CD4-positive, alpha-beta memory T cell (primary cell): Measurements from ENCODE around the gene DOCK6. TPM values are rescaled to one million over a fixed set of nuclear protein-coding genes. Genes with fewer than 3 reads are reported as not detected.

Experiments
- CTCF ChIA-PET: fragments of 350-600 bp; sonication (Branson Sonifier 250); formaldehyde crosslinking; loops from one replicate; lab custom pipeline; 2021; ENCODE audit warnings: inconsistent platforms; ENCODE audit not compliant: partially characterized antibody; lab: Charles Lee
- POLR2A ChIA-PET: fragments of 350-600 bp; sonication (Branson Sonifier 250); formaldehyde crosslinking; loops from one replicate; lab custom pipeline; 2021; ENCODE audit not compliant: partially characterized antibody; lab: Charles Lee
- DNase-seq, 5 donors: peaks; one replicate each; pipeline versions ENCODE4 v3.0.0 to v3.0.0-alpha.2; 2020 to 2022; ENCODE audit warnings: mixed read lengths in 1 of 5
- H3K27ac ChIP-seq: one replicate; pipeline ENCODE4 v1.7.0; 2013; ENCODE audit warnings: low read depth, low read length
- H3K27me3 ChIP-seq: 2 replicates; pipeline ENCODE4 v1.7.0; 2013; ENCODE audit warnings: mild to moderate bottlenecking, low read length, moderate library complexity; ENCODE audit not compliant: insufficient read depth
- H3K36me3 ChIP-seq: 2 replicates; pipeline ENCODE4 v1.7.0; 2013; ENCODE audit warnings: mild to moderate bottlenecking, low read length, moderate library complexity; ENCODE audit not compliant: insufficient read depth
- H3K4me1 ChIP-seq: 2 replicates; pipeline ENCODE4 v1.7.0; 2013; ENCODE audit warnings: mild to moderate bottlenecking, low read length, moderate library complexity; ENCODE audit not compliant: insufficient read depth
- H3K4me3 ChIP-seq, 2 donors: one replicate each; pipeline ENCODE4 v1.7.0; 2013; ENCODE audit warnings: low read length in 2 of 2, mild to moderate bottlenecking in 1 of 2
- H3K9me3 ChIP-seq, 2 donors: one replicate each; pipeline ENCODE4 v1.7.0; 2013; ENCODE audit warnings: low read length in 2 of 2, control low read depth in 1 of 2; ENCODE audit not compliant: control insufficient read depth in 1 of 2
- H3K27ac Mint-ChIP-seq, 7 donors: one replicate each; pipeline ENCODE4 v1.8.0; 2020 to 2021; ENCODE audit warnings: mixed read lengths in 7 of 7, mild to moderate bottlenecking in 6 of 7, inconsistent platforms in 3 of 7, moderate library complexity in 3 of 7
- H3K27me3 Mint-ChIP-seq, 2 donors: one replicate each; pipeline ENCODE4 v1.8.0; 2020 to 2021; ENCODE audit warnings: mixed read lengths in 2 of 2
- H3K36me3 Mint-ChIP-seq, 2 donors: one replicate each; pipeline ENCODE4 v1.8.0; 2020 to 2021; ENCODE audit warnings: mixed read lengths in 2 of 2, inconsistent platforms in 1 of 2, mild to moderate bottlenecking in 1 of 2
- H3K4me1 Mint-ChIP-seq, 4 donors: one replicate each; pipeline ENCODE4 v1.8.0; 2020 to 2021; ENCODE audit warnings: mixed read lengths in 4 of 4, mild to moderate bottlenecking in 1 of 4
- H3K4me3 Mint-ChIP-seq, 8 donors: one replicate each; pipeline ENCODE4 v1.8.0; 2020 to 2021; ENCODE audit warnings: mixed read lengths in 8 of 8, mild to moderate bottlenecking in 7 of 8, moderate library complexity in 6 of 8, inconsistent platforms in 3 of 8
- H3K9me3 Mint-ChIP-seq, 8 donors: one replicate each; pipeline ENCODE4 v1.8.0; 2020 to 2021; ENCODE audit warnings: mixed read lengths in 8 of 8, mild to moderate bottlenecking in 5 of 8, inconsistent platforms in 3 of 8, moderate library complexity in 1 of 8
- intact Hi-C: fragments of 100-400 bp; cut with micrococcal nuclease; formaldehyde crosslinking; loops from one replicate; pipeline ENCODE4 v1.15.1; 2023
- polyA plus RNA-seq, 2 donors: library from polyadenylated mRNA; unstranded; fragments of 300-500 nt; fragmentation: Illumina TruSeq; gene quantifications; one replicate each; pipeline ENCODE4 v1.2.3, GENCODE V29; 2021
- total RNA-seq, 2 experiments: library from RNA; stranded (reverse); gene quantifications; one replicate each; pipeline ENCODE4 v1.2.3, GENCODE V29; 2021

DOCK6 gene
- total and polyA plus RNA-seq, 4 experiments from 2014 or later, result 0.30 to 0.64 TPM; not detected in 2

DNA sequence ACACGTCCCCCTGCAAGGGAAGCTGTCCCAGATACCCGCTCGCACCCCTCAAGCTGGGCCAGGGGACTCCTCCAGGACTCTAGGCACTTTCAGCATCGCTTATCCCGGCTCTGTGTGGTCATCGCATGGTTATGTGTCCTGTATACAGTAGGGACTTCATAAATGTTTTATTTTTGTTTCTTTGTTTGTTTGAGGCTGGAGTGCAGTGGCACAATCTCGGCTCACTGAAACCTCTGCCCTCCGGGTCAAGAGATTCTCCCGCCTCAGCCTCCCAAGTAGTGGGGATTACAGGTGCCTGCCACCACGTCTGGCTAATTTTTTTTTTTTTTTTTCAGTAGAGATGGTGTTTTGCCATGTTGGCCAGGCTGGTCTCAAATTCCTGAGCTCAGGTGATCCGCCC is 15.4 kb downstream of the DOCK6 start:
- no peak for DNase-seq
- Histone ChIP-seq H3K9me3 (no peaks in the 10 kb centered on the region), H3K36me3 (no peaks in the 10 kb centered on the region), H3K27me3 (peaks cover 3% of the 10 kb centered on the region), H3K4me1 (peaks cover 5% of the 10 kb centered on the region), H3K4me3 (no peak overlapping the region), H3K27ac (no peak overlapping the region)
- peaks cover 2 to 6% (median 4%) of the 10 kb centered on the region in 4 donors for H3K4me1 Mint-ChIP-seq
- intact Hi-C loops, result no loop called here
- no peaks in the 10 kb centered on the region for H3K36me3 Mint-ChIP-seq
- H3K9me3 Mint-ChIP-seq, result no peaks in the 10 kb centered on the region
- peaks cover 5 to 8% of the 10 kb centered on the region in 2 donors for H3K27me3 Mint-ChIP-seq
- no peak overlapping the region for H3K27ac Mint-ChIP-seq
- CTCF ChIA-PET, result interaction anchor here (0.9 kb wide), 1 partner anchor 235 kb away, joined by 3 read pairs; no protein-coding TSS in a partner anchor
- POLR2A ChIA-PET, result no interaction called here
- H3K4me3 Mint-ChIP-seq, result no peak overlapping the region

GRCh38 chr19:11244846-11245589 is 17.3 kb downstream of the DOCK6 start:
- Histone ChIP-seq H3K4me1 (peaks cover 5% of the 10 kb centered on the region), H3K4me3 (no peak overlapping the region), H3K27ac (no peak overlapping the region), H3K36me3 (no peaks in the 10 kb centered on the region), H3K9me3 (no peaks in the 10 kb centered on the region), H3K27me3 (peaks cover 3% of the 10 kb centered on the region)
- Mint-ChIP-seq H3K36me3 (no peaks in the 10 kb centered on the region), H3K27ac (no peak overlapping the region), H3K4me3 (no peak overlapping the region), H3K9me3 (peaks cover 0 to 2% (median 0%) of the 10 kb centered on the region in 8 donors), H3K4me1 (peaks cover 2 to 6% (median 4%) of the 10 kb centered on the region in 4 donors), H3K27me3 (peaks cover 7 to 8% of the 10 kb centered on the region in 2 donors)
- ChIA-PET POLR2A (no interaction called here), CTCF (interaction anchor here (1.1 to 1.7 kb wide), 3 partner anchors 10 to 238 kb away, joined by 3 to 4 read pairs (median 4); no protein-coding TSS in a partner anchor)
- DNase-seq, result no peak
- intact Hi-C loops, result loop anchor here (5.0 kb wide), 1 partner anchor 237 kb away; the partner anchor contains the start of gene ELAVL3

GRCh38 chr19:11243798-11244169 is 18.5 kb downstream of the DOCK6 start:
- Mint-ChIP-seq H3K27ac (peak overlapping the region in 1 of 7 donors; percentile 76), H3K9me3 (peaks cover under 1 to 11% (median 4%) of the 10 kb centered on the region in 8 donors), H3K4me1 (peaks cover 2 to 6% (median 4%) of the 10 kb centered on the region in 4 donors), H3K27me3 (peaks cover 7 to 8% of the 10 kb centered on the region in 2 donors), H3K4me3 (peak overlapping the region in 1 of 8 donors; percentile 65), H3K36me3 (peaks cover 0 to 2% of the 10 kb centered on the region in 2 donors)
- intact Hi-C loops, result loop anchor here (5.0 kb wide), 1 partner anchor 239 kb away; the partner anchor contains the start of gene ELAVL3
- H3K27me3 ChIP-seq, result peaks cover 3% of the 10 kb centered on the region
- H3K9me3 ChIP-seq, result no peaks in the 10 kb centered on the region
- peaks cover 5% of the 10 kb centered on the region for H3K4me1 ChIP-seq
- H3K36me3 ChIP-seq, result no peaks in the 10 kb centered on the region
- ChIA-PET POLR2A (interaction anchor here (0.6 kb wide), 1 partner anchor 1407 kb away, joined by 3 read pairs; no protein-coding TSS in a partner anchor), CTCF (interaction anchor here (0.6 to 1.7 kb wide), 4 partner anchors 11 to 239 kb away, joined by 3 to 4 read pairs (median 4); no protein-coding TSS in a partner anchor)
- DNase-seq, result no peak
- H3K4me3 ChIP-seq, result no peak overlapping the region
- H3K27ac ChIP-seq, result no peak overlapping the region

- H3K4me1 ChIP-seq, result peaks cover 5% of the 10 kb centered on the region
- H3K27me3 ChIP-seq, result peaks cover 3% of the 10 kb centered on the region
- H3K36me3 ChIP-seq, result no peaks in the 10 kb centered on the region
- intact Hi-C loops, result loop anchor here (5.0 kb wide), 1 partner anchor 239 kb away; the partner anchor contains the start of gene ELAVL3
- H3K4me3 ChIP-seq, result no peak overlapping the region
- ChIA-PET CTCF (interaction anchor here (0.6 to 1.7 kb wide), 3 partner anchors 12 to 239 kb away, joined by 3 to 4 read pairs (median 4); no protein-coding TSS in a partner anchor), POLR2A (interaction anchor here (0.6 kb wide), 1 partner anchor 1406 kb away, joined by 3 read pairs; no protein-coding TSS in a partner anchor)
- peaks cover 2 to 16% (median 10%) of the 10 kb centered on the region in 8 donors for H3K9me3 Mint-ChIP-seq
- H3K27me3 Mint-ChIP-seq, result peaks cover 6 to 8% of the 10 kb centered on the region in 2 donors
- no peak overlapping the region for H3K27ac ChIP-seq
- H3K27ac Mint-ChIP-seq, result peak overlapping the region in 2 of 7 donors; percentile 30 to 76
- H3K4me1 Mint-ChIP-seq, result peaks cover 2 to 6% (median 4%) of the 10 kb centered on the region in 4 donors
- peaks cover 0 to 3% of the 10 kb centered on the region in 2 donors for H3K36me3 Mint-ChIP-seq
- peak overlapping the region in 2 of 8 donors; percentile 17 to 65 for H3K4me3 Mint-ChIP-seq
- peak; percentile 67 to 72 (median 70) for DNase-seq
- no peaks in the 10 kb centered on the region for H3K9me3 ChIP-seq
Observed at GRCh38 chr19:11242864-11243797, 19.2 kb downstream of the DOCK6 start.

- H3K9me3 Mint-ChIP-seq, result peaks cover 2 to 18% (median 13%) of the 10 kb centered on the region in 8 donors
- CTCF ChIA-PET, result interaction anchor here (1.7 kb wide), 1 partner anchor 241 kb away, joined by 4 read pairs; no protein-coding TSS in a partner anchor
- Histone ChIP-seq H3K9me3 (no peaks in the 10 kb centered on the region), H3K4me3 (no peak overlapping the region), H3K27me3 (peaks cover 3% of the 10 kb centered on the region), H3K4me1 (peaks cover 5% of the 10 kb centered on the region), H3K36me3 (no peaks in the 10 kb centered on the region), H3K27ac (no peak overlapping the region)
- H3K4me1 Mint-ChIP-seq, result peaks cover 2 to 6% (median 4%) of the 10 kb centered on the region in 4 donors
- H3K27me3 Mint-ChIP-seq, result peaks cover 5 to 9% of the 10 kb centered on the region in 2 donors
- H3K4me3 Mint-ChIP-seq, result no peak overlapping the region
- POLR2A ChIA-PET, result no interaction called here
- H3K27ac Mint-ChIP-seq, result peak overlapping the region in 1 of 7 donors; percentile 51
- intact Hi-C loops, result loop anchor here (5.0 kb wide), 1 partner anchor 240 kb away; the partner anchor contains the start of gene ELAVL3
- H3K36me3 Mint-ChIP-seq, result peaks cover 0 to 3% of the 10 kb centered on the region in 2 donors
- no peak for DNase-seq
Observed at GRCh38 chr19:11242025-11242424, 20.3 kb downstream of the DOCK6 start.

DNA sequence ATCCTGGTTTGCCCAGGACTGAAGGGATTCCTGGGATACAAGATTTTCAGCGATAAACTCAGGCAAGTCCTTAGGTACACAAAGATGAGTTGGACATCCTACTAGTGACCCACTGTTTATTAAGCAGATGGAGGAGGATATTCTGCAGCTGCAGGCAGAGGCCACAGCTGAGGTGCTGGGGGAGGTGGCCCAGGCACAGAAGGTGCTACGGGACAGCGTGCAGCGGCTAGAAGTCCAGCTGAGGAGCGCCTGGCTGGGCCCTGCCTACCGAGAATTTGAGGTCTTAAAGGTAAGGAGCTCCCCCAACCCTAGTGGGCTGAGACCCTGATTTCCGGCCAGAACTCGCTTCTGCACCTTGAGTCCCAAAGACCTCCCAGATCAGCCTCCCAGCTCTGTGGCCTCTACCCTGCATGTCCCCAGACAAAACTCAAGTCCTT is 22.3 kb downstream of the DOCK6 start:
- H3K4me3 Mint-ChIP-seq, result no peak overlapping the region
- Histone ChIP-seq H3K9me3 (no peaks in the 10 kb centered on the region), H3K27ac (no peak overlapping the region), H3K27me3 (no peaks in the 10 kb centered on the region), H3K4me1 (peaks cover 5% of the 10 kb centered on the region), H3K4me3 (no peak overlapping the region), H3K36me3 (no peaks in the 10 kb centered on the region)
- H3K27ac Mint-ChIP-seq, result no peak overlapping the region
- H3K27me3 Mint-ChIP-seq, result peaks cover 5% of the 10 kb centered on the region in 2 donors
- DNase-seq, result no peak
- ChIA-PET POLR2A (no interaction called here), CTCF (interaction anchor here (0.7 kb wide), 1 partner anchor 42 kb away, joined by 3 read pairs; no protein-coding TSS in a partner anchor)
- intact Hi-C loops, result loop anchor here (5.0 kb wide), 1 partner anchor 242 kb away; the partner anchor contains the start of gene ELAVL3
- H3K4me1 Mint-ChIP-seq, result peaks cover 2 to 6% (median 4%) of the 10 kb centered on the region in 4 donors
- H3K36me3 Mint-ChIP-seq, result peaks cover 0 to 3% of the 10 kb centered on the region in 2 donors
- peaks cover 2 to 23% (median 13%) of the 10 kb centered on the region in 8 donors for H3K9me3 Mint-ChIP-seq
